ENCODE measurements around the gene BEND5.

Gene BEND5

DNA sequence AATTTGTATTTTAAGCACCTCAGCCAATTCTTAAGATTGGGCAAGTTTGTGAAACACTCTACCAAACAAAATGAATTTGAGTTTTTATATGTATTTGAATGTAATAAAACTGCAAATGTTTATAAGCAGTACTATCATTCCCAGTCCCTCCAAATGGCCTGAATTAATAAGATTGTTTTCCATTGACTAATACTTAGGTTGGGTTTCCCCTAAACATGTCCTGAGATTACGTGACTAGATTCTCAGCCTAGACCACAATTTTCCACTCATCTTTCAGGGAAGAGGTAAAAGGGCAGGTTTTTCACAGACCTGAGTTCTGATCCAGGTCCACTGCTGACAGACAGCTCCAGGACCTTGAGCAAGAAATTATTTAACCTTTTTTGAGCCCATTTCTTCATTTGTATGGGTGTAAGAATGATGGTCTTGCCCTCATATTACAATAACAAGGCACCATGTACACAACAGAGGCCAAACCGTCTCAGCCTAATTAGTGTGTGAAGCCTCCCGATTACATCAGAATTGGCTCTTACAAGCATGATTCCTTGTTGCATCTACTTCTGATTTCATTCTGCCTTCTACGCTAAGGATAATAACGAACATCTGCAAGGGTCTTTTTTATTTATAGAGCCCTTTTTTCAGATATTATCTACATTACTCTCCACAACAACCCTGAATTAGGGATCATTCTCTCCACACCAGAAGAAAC, 51.2 kb downstream of the BEND5 start:
- no peaks in the 10 kb centered on the region for H3K79me2 ChIP-seq (ENCODE audit: insufficient read depth, low read length)
- H3K4me2 ChIP-seq (ENCODE audit: low read length) = no peak overlapping the region
- H3K4me1 ChIP-seq (ENCODE audit: insufficient read depth, low read length, severe bottlenecking) = no peaks in the 10 kb centered on the region
- no peak overlapping the region for H3K9ac ChIP-seq (ENCODE audit: low read length)
- H3K9me2 ChIP-seq (ENCODE audit: low read depth, low read length) = no peaks in the 10 kb centered on the region
- no peaks in the 10 kb centered on the region for H3K9me3 ChIP-seq (ENCODE audit: low read length)
- H3F3A ChIP-seq (ENCODE audit: insufficient read depth, low read length) = no peaks in the 10 kb centered on the region
- no peak overlapping the region for H3K4me3 ChIP-seq (ENCODE audit: low read depth, low read length, poor library complexity, severe bottlenecking)
- no peak overlapping the region for H2AFZ ChIP-seq (ENCODE audit: low read length)
- no peak for TF ChIP-seq EZH2 (IDR thresholded peaks at IDR 0.05; ENCODE audit: borderline replicate concordance, low read length)
- TF ChIP-seq, protein P1, sequence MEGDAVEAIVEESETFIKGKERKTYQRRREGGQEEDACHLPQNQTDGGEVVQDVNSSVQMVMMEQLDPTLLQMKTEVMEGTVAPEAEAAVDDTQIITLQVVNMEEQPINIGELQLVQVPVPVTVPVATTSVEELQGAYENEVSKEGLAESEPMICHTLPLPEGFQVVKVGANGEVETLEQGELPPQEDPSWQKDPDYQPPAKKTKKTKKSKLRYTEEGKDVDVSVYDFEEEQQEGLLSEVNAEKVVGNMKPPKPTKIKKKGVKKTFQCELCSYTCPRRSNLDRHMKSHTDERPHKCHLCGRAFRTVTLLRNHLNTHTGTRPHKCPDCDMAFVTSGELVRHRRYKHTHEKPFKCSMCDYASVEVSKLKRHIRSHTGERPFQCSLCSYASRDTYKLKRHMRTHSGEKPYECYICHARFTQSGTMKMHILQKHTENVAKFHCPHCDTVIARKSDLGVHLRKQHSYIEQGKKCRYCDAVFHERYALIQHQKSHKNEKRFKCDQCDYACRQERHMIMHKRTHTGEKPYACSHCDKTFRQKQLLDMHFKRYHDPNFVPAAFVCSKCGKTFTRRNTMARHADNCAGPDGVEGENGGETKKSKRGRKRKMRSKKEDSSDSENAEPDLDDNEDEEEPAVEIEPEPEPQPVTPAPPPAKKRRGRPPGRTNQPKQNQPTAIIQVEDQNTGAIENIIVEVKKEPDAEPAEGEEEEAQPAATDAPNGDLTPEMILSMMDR (IDR thresholded peaks at IDR 0.05; ENCODE audit: low read length) = no peak
- H3K27ac ChIP-seq (ENCODE audit: low read depth, low read length, poor library complexity, severe bottlenecking) = no peak overlapping the region
- no peaks in the 10 kb centered on the region for H3K27me3 ChIP-seq (ENCODE audit: insufficient read depth, low read length)
- no peaks in the 10 kb centered on the region for H3K36me3 ChIP-seq (ENCODE audit: insufficient read depth, low read length)
- H4K20me1 ChIP-seq (ENCODE audit: insufficient read depth, low read length) = no peaks in the 10 kb centered on the region

DNA sequence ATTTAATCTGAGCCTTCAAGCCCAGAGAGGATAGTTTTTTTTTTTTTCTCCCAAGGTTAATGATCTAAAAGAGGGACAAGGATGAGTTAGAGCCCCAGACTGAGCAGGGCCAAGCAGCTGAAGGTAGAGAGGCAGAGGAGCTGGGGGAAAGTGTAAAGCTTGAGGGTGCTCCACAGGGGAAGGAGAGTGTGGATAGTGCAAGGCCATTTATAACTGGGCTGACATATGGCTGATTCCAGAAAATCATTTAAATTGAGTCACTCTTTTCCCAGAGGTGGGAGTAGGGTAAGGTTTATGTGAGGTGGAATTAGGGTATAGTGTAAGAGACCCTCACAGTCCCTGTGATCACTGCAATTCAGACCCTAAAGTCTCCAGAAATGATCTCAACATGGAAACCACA, 55.8 kb downstream of the BEND5 start:
- Histone ChIP-seq H3K9ac (ENCODE audit: low read length) (no peak overlapping the region), H3K9me3 (ENCODE audit: low read length) (no peaks in the 10 kb centered on the region), H3K4me3 (ENCODE audit: low read depth, low read length, poor library complexity, severe bottlenecking) (no peak overlapping the region), H3K4me1 (ENCODE audit: insufficient read depth, low read length, severe bottlenecking) (no peaks in the 10 kb centered on the region), H3K79me2 (ENCODE audit: insufficient read depth, low read length) (no peaks in the 10 kb centered on the region), H4K20me1 (ENCODE audit: insufficient read depth, low read length) (no peaks in the 10 kb centered on the region), H3K4me2 (ENCODE audit: low read length) (no peak overlapping the region), H2AFZ (ENCODE audit: low read length) (no peak overlapping the region), H3K27me3 (ENCODE audit: insufficient read depth, low read length) (no peaks in the 10 kb centered on the region), H3F3A (ENCODE audit: insufficient read depth, low read length) (no peaks in the 10 kb centered on the region), H3K36me3 (ENCODE audit: insufficient read depth, low read length) (no peaks in the 10 kb centered on the region), H3K27ac (ENCODE audit: low read depth, low read length, poor library complexity, severe bottlenecking) (no peak overlapping the region), H3K9me2 (ENCODE audit: low read depth, low read length) (no peaks in the 10 kb centered on the region)
- TF ChIP-seq EZH2 (IDR thresholded peaks at IDR 0.05; ENCODE audit: borderline replicate concordance, low read length) = no peak
- TF ChIP-seq, protein P1 (IDR thresholded peaks at IDR 0.05; ENCODE audit: low read length) = no peak

DNA sequence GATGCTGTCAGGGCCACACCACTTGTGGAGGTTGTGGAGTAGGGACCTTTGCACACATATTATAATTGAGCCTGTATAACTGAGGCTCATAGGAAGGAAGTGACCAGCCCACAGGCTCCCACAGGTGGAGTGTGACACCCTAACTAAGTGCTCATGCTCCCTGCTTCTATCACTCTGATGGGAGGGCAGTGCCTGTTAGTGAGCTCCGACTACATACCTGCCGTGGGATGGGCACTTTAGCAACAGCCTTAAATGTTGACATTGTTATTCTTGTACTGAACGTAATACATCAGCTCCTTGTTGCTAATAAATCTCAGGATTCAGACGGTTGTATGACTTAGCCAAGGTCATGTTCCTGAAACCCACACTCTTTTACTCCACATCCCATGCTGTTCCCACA, 58.0 kb downstream of the BEND5 start:
- H3K4me2 ChIP-seq (ENCODE audit: low read length) = no peak overlapping the region
- no peak overlapping the region for H3K9ac ChIP-seq (ENCODE audit: low read length)

More for the DNA sequence above, 58.0 kb downstream of the BEND5 start:
- no peaks in the 10 kb centered on the region for H3K4me1 ChIP-seq (ENCODE audit: insufficient read depth, low read length, severe bottlenecking)
- H3K9me3 ChIP-seq (ENCODE audit: low read length) = no peaks in the 10 kb centered on the region
- TF ChIP-seq EZH2 (IDR thresholded peaks at IDR 0.05; ENCODE audit: borderline replicate concordance, low read length) = no peak
- TF ChIP-seq, protein P1 (IDR thresholded peaks at IDR 0.05; ENCODE audit: low read length) = no peak
- no peaks in the 10 kb centered on the region for H3K9me2 ChIP-seq (ENCODE audit: low read depth, low read length)
- H4K20me1 ChIP-seq (ENCODE audit: insufficient read depth, low read length) = no peaks in the 10 kb centered on the region
- H3F3A ChIP-seq (ENCODE audit: insufficient read depth, low read length) = no peaks in the 10 kb centered on the region
- H3K27ac ChIP-seq (ENCODE audit: low read depth, low read length, poor library complexity, severe bottlenecking) = no peak overlapping the region
- H3K4me3 ChIP-seq (ENCODE audit: low read depth, low read length, poor library complexity, severe bottlenecking) = no peak overlapping the region
- no peaks in the 10 kb centered on the region for H3K36me3 ChIP-seq (ENCODE audit: insufficient read depth, low read length)
- H3K79me2 ChIP-seq (ENCODE audit: insufficient read depth, low read length) = no peaks in the 10 kb centered on the region
- H2AFZ ChIP-seq (ENCODE audit: low read length) = no peak overlapping the region
- H3K27me3 ChIP-seq (ENCODE audit: insufficient read depth, low read length) = no peaks in the 10 kb centered on the region

Data from OCI-LY1 (cell line).